Measurements from ENCODE around the gene LRRIQ3.

The LRRIQ3 gene

DNA sequence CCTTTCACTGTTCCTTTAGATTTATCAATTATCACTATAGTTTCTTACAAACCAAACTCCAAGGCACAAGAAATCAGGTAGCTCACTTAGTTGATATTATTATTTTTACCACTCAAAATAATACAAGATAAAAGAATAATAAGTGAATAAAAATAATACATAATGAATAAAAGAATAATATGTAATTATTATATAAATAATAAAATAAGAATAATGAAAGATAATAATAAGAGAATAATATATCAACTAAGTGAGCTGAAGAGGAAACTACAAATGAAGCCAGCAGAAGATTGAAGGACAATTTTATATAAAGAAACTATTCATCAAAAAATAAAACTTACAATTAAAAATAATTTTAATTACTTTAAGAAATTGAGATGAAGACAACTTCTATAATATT lies 90.6 kb downstream of the LRRIQ3 start:
- DNase-seq (ENCODE audit: low read depth): no peak

DNA sequence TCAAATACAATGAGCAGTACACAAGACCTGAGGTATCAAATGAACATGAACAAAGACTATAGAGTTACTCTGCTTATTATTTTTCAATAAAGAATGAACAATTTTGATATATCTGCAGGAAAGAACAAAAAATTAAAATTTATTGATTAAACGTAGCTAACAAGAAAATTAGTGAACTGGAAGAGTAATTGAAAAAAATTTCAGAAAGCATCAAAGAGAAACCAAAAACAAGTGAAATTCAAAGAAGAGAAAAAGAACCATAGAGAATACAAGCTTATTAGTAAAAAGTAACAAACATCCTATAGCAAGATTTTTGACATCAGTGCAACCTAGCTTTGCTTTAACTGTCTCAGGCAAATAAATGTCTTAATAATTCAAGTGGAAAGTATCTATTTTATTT lies 106.6 kb downstream of the LRRIQ3 start:
- DNase-seq (ENCODE audit: low read depth): no peak

DNA sequence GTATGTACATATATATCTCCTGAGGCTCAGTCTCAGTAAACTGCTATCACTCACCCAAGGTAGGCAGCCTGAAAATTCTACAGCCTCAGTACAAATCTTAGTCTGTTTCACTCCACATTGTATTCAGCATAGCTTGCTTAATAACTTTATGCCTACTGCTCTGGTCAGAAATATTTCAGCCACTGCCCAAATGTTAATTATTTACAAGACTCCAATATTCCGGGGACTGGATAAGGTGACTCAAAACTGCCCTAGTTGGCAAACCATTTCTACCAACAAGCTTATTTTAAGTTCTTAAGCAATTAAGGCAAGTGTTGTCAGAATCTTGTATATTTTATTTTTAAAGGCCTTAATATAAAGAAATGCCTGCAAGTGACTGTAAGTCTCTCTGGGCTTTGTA lies 114.8 kb downstream of the LRRIQ3 start:
- DNase-seq (ENCODE audit: low read depth): no peak

DNA sequence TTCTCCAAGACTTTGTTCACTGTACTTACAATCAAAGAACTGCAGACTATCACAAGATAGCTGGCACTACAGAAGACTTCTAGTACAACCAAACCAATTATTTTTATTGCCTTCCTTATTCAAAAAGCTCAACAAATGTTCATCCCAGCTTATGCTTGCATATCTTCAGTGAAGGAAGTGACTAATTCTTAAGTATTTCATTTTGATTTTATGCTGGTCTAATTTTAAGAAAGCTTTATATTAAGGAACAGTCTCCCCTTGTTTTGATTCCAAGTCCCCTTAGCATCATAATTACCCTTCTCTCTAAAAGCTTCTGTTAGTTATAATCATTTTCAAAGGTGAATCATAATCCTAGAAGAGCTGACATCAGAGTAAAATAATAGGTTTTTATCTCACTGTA lies 132.9 kb downstream of the LRRIQ3 start:
- DNase-seq (ENCODE audit: low read depth): no peak

DNA sequence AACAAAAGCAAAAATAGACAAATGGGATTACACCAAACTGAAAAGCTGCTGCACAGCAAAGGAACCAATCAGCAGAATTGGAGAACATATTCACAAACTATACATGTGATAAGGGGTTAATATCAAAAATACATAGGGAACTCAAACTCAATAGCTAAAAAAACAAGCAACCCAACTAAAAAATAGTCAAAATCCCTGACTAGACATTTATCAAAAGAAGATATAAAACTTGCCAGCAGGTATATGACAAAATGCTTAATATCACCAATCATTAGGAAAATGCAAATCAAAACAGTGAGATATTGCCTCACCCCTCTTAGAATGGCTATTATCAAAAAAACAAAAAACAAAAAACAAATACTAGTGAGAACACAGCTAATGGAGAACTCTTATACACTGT lies 140.3 kb downstream of the LRRIQ3 start:
- no peak for DNase-seq (ENCODE audit: low read depth)

DNA sequence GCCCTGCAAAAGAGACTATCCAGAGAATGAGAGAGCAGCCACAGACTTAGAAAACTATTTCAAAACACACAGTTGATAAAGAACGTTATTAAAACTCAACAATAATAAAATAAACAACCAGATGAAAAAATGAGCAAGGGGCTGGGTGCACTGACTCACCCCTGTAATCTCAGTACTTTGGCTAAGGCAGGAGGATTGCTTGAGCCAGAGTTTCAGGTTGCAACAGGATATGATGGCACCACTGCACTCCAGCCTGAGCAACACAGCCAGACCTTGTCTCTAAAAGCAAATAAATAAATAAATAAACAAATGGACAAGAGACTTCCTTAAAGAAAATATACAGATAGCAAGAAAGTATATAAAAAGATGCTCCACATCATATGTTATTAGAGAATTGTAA lies 144.6 kb downstream of the LRRIQ3 start:
- DNase-seq (ENCODE audit: low read depth): no peak

DNA sequence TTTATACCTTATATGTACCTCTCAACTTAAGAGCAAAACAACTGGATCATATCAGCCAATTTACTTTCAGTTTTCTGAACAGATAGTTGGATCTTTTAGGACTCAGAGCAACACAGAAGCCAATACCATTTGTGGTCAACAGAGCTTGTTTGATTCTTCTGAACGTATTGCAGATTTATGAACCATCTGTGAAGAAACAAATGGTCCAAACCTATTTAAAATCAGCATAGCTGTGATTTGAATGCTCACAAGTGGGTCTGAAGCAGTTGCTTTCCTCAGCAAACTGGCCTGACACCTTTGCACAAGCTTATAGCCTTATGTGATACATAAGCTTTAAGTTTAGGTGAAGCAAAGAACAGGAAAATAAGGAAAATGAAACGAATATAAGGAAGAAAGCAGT lies 147.6 kb downstream of the LRRIQ3 start:
- no peak for DNase-seq (ENCODE audit: low read depth)

DNA sequence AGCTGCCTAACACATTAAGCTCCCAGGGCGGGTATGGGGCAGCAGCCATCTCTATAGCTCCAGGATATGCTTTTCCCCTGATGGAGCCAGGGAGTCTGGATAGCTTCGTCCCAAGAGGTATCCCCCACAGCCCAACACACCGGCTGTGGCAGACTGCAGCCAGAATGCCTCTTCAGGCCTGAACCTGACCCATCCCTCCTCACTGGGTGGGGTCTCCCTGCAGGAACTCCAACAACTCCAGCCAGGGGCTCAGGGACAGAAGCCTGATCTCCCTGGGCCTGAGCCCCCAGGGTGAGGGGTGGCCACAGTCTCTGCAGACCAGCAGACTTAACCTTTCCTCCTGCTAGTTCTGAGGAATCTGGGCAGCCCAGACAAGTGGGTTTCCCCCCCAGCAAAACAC lies 159.9 kb downstream of the LRRIQ3 start:
- DNase-seq (ENCODE audit: low read depth): no peak

DNA sequence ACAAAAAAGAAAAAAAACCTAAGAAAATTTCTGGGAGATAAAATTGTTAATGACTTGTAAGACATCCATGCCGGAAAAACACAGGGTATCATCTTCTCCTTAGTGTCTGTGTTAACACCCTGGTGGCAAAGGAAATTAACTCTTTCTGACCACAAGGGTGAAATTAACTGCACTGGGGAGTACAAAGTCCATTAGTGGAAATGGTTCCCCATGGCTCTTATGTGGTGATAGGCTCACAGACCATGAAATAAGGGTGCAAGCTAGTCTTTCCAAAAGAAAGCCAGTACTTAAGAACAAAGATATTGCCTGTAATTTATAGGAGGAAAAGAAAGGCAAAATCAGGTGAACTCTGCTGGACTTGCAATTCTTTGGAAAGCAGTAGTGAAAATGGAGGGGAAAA lies 185.4 kb downstream of the LRRIQ3 start:
- DNase-seq (ENCODE audit: low read depth): no peak

DNA sequence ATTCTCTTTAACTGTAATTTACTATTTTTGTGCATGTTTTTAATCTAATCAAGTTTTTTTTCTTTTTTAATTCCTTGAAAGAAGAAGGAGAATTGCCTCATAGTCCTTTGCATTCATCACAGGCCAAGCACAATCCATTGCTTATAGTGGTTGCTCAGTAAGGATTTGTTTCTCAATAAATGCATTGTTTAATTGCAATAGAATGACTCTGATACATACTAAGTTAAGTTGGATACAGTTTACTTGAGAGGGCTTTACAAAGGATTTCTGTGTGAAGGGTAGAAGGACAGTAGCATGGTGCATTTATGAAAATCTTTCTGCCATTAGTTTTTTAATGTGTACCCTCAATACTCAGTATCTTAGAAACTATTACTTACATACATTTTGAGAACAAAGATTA lies 186.2 kb downstream of the LRRIQ3 start:
- no peak for DNase-seq (ENCODE audit: low read depth)

DNA sequence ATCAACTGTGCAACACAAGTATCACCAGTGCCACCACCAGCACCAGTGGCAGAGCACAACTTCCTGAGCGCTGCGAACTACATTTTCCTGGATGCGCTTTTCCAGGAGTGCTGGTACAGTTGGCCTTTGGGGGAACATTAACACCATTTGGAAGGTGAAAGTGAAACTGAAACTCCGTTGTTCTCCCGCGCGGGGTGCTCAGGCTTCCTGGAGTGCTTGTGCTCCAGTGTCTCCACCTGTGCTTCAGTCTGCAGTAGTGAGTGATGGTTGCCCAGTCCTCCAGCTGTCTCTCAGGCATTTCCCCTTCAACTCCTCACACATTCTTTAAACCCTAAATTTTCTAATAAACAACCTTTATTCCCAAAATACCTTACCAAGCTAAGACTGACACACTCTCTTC lies 187.8 kb downstream of the LRRIQ3 start:
- no peak for DNase-seq (ENCODE audit: low read depth)

DNA sequence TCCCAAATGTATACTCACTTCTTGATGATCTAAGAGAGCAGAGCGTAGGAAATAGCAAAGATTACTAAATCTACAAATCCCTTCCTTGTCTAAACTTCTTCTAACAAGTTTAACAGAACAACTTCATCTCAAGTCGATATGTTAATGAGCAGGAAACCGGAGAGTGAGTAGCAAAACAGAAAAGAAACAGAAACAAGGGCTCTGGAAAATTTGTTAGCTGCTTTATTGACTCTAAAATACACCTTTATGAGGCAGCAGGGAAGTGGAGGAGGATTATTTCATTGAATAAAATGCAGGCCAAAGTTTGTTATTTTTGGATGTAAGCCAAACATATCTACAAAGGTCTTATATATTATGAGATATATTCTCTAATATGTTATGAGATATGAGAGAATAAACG lies 192.4 kb downstream of the LRRIQ3 start:
- DNase-seq (ENCODE audit: low read depth): no peak

DNA sequence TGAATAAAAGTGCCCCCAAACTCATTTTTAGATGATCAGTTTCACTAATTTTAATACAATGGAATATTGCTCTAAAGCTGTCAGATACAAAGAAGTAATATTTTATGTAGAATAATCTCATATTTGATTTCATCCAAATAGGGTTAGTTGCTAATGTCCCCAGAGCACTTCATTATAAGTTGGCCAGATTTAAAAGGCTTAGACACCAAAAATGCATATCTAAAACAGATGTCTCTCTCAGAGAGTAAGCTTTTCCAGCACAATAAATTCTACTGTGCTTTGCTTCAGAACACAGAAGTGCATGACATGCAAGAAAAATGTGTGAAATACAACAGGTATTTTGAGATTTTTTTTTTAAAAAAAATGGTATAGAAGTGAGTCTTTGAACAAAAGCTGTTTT lies 194.2 kb downstream of the LRRIQ3 start:
- DNase-seq (ENCODE audit: low read depth): no peak

DNA sequence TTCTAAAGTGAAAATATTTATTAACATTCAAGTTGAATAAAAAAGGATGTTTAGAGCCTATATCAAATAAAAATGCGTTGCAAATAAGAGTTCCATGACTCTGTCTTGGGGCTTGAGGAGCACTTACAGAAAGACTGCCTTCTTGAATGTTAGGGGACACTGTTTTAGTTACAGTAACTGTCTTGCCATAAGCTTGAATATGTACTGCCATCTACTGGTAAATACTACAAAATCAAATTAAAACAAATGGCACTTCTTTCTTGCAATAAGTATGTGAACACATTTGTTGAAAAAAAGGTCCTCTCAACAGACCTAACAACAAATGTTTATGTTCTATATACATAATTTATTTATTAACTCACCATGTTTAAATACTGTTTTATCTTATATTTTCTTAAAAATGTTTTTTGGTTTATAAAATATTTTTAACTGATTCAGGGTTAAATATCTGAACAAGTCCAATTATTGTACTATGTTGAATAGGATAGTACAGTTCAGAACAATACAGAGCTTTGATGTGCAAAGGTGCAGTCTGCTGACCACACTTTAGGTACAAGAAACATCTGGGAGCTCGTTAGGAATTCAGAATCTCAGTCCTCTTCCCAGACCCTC lies 199.5 kb downstream of the LRRIQ3 start:
- DNase-seq (ENCODE audit: low read depth): no peak

DNA sequence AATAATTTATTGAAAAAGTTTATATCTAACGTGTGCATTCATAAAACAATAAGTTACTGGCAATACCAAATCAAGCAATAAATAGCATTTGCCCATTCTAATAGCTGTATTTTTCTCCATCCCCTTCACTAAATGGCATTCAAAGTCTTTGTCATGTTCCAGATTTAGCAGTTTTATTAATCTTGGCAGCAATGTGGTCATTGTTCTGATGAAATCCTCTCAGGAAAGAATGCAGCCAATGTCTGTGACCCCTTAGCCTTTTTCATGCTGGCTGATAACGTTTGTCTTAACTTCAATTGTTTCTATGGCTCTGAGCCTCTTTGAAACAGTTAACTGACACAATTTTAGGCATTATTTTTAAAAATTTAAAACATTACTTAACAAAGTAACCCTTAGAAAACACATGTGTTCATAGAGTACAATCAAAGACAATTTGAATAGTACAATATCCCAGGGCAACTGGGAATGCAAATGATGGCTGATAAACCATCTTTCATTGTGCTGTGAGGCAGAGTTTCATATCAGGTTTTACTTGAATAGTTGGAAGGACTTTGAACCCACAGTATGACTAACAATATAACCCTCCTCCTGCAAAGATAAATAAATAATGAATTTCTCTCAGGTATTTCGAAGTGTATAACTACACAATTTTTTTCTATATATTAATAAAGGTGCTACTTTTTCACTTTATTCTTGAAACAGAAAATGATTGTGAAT lies 217.5 kb downstream of the LRRIQ3 start:
- no peak for DNase-seq (ENCODE audit: low read depth)

DNA sequence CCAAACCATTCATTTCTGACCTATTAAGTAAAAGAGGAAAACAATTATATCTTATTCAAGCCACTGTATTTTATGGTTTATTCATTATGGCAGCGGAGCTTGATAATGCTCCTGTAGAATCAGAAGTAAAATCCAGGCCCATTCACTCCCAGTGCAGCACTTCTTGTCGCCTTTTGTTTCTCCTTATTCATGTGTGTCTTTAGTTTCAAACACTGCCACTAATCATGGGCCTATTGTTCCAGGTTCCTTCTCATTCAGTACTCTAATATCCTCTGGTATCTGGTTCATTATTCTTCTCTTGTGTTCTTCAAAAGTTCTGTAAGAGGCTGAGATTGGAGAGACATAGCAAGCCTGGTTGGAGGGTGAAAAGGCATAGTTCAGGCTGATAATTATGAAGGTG lies 218.3 kb downstream of the LRRIQ3 start:
- no peak for DNase-seq (ENCODE audit: low read depth)

DNA sequence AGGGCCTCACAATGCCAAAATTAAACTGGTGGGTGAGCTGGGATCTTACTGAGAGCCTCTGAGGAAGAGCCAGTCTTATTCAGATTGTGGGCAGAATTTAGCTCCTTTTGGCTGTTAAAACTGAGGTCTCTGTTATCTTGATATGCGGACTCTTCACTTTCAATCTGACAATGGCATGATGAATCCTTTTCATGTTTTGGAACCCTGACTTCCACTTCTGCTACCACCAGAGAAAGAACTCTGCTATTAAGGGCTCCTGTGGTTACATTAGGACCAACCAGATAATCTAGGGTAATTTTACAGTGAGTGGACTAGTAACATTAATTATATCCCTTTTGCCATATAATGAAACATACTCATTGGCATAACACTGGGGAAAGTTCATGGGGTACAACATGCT lies 219.0 kb downstream of the LRRIQ3 start:
- no peak for DNase-seq (ENCODE audit: low read depth)
